Ovary (tissue), 3 donors: ENCODE data around the gene P2RY8.

Experiments
- CTCF ChIP-seq, 3 donors: fragments of 450-650 bp in 2 of 3; fragments of 200-600 bp in 1 of 3; IDR thresholded peaks; one replicate each; pipeline versions ENCODE4 v1.5.1 to v1.8.0; 2016 to 2022; ENCODE audit warnings: antibody characterized with exemption in 3 of 3, mild to moderate bottlenecking in 1 of 3
- EP300 ChIP-seq: sonication (generic); formaldehyde crosslinking; IDR thresholded peaks from one replicate; pipeline ENCODE4 v1.6.1; 2017; ENCODE audit warnings: antibody characterized with exemption
- POLR2A ChIP-seq: fragments of 450-650 bp; IDR thresholded peaks from one replicate; pipeline ENCODE4 v1.6.1; 2017; ENCODE audit warnings: antibody characterized with exemption, mild to moderate bottlenecking, moderate library complexity
- donor health status: DM: no; HTN: no; CAD: no.

GRCh38 chrX:1450361-1451161, 86.4 kb downstream of the P2RY8 start:
- no peak for TF ChIP-seq CTCF (IDR thresholded peaks at IDR 0.05)
- TF ChIP-seq POLR2A, result no peak
- no peak for TF ChIP-seq EP300
